GM19193 (cell line): ENCODE measurements around the gene SRGAP1.

Source experiments
- POLR2A ChIP-seq: IDR thresholded peaks from 4 replicates; pipeline ENCODE4 v1.6.1; 2011; ENCODE audit not compliant: insufficient read depth, insufficient read length; ENCODE audit errors: extremely low read depth

The SRGAP1 gene

DNA sequence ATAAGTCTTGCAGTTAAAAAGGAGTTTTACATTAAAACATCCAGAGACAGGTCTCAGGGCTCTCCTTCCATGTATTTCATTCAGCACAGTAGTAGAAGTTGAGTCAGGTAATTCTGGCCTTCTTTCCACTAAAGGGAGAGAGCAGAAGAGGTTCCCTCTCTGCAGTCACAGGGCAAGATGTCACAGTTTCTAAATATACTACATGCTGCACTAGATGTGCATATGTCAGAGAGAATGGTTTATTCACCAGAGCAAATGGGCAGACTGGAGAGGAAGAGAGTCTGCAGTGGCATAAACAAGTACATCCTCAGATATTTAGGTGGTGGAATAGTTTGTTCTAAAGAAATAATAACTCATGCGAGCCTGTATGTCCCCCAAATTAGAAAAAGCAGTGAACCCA lies 245.5 kb downstream of the SRGAP1 start:
- TF ChIP-seq POLR2A = no peak

GRCh38 chr12:64091186-64091585 lies 246.7 kb downstream of the SRGAP1 start:
- TF ChIP-seq POLR2A = no peak

DNA sequence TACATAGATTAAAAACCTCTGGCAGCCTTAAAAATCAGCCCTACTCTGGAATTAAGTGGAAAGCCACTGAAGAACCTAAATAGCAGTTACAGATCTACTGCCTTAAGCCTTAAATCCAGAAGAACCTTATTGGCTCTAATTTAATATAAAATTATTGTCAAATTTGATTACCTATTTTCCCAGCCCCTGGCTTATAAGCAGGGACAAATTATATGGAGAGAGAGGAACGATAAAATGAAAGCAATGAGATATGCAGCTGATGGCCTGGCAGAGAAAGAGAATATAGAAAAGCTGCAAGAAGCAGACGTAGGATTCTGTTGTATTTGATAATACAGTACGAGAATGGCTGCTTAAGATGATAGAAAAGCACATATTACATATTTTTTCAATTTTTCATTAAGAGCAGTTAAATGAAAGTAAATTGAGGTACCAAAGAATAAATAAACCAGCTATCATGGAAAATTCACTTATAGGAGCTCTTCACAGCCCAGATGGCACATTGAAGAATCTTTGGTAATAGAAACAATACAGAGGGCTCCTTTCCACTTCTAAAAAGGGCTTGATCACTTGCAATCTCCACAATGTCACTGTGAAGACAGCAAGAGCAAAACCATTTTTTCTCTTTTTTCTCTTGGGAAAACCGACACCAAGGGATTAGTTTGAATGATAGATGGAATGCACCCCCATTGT lies 248.2 kb downstream of the SRGAP1 start:
- no peak for TF ChIP-seq POLR2A

- no peak for TF ChIP-seq POLR2A
Observed at GRCh38 chr12:64093689-64094088, 249.2 kb downstream of the SRGAP1 start.

- TF ChIP-seq POLR2A = no peak
Observed at GRCh38 chr12:64097366-64098105, 253.0 kb downstream of the SRGAP1 start.

- TF ChIP-seq POLR2A = no peak
Observed at GRCh38 chr12:64098709-64099354, 254.3 kb downstream of the SRGAP1 start.

DNA sequence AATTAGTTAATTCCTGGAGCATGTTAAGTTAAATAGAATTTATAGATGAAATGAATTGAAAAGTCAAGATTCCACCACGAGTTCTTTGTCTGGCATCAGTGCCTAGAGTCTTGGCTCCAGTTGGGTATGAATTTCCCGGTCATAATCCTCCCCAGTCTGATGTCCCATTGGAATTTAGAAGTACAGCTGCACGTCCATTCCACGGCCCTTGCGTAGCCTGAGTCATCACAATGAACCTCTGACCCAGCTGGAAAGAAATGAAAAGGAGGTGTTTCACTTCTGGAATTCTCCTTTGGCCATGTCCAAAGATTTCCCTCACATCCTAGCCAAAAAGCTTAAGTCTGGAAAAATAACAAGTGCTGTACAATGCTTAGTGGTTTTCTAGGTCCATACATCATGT lies 254.9 kb downstream of the SRGAP1 start:
- TF ChIP-seq POLR2A = no peak

GRCh38 chr12:64102339-64102738 lies 257.8 kb downstream of the SRGAP1 start:
- TF ChIP-seq POLR2A = no peak

- no peak for TF ChIP-seq POLR2A
Observed at GRCh38 chr12:64103825-64104740, 259.6 kb downstream of the SRGAP1 start.

DNA sequence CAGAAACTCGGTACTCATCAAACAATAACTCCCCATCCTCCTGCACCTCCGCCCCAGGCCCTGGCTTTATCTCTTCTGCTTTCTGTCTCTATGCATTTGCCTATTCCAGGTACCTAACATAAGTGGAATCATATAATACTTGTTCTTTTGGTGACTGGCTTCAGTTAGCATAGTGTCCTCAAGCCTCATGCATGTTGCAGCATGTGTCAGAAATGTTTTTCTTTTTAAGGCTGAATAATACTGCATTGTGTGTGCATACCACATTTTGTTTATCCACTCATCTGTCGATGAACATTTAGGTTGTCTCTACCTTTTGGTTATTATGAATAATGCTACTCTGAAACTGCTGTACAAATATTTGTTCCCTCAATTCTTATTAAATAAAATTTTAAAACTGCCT lies 260.5 kb downstream of the SRGAP1 start:
- no peak for TF ChIP-seq POLR2A

GRCh38 chr12:64107776-64108175 lies 263.3 kb downstream of the SRGAP1 start:
- TF ChIP-seq POLR2A = no peak

GRCh38 chr12:64109706-64110105 lies 265.2 kb downstream of the SRGAP1 start:
- TF ChIP-seq POLR2A = no peak

GRCh38 chr12:64110864-64111263 lies 266.4 kb downstream of the SRGAP1 start:
- TF ChIP-seq POLR2A = no peak

- TF ChIP-seq POLR2A = no peak
Observed at GRCh38 chr12:64116969-64117368, 272.5 kb downstream of the SRGAP1 start.

DNA sequence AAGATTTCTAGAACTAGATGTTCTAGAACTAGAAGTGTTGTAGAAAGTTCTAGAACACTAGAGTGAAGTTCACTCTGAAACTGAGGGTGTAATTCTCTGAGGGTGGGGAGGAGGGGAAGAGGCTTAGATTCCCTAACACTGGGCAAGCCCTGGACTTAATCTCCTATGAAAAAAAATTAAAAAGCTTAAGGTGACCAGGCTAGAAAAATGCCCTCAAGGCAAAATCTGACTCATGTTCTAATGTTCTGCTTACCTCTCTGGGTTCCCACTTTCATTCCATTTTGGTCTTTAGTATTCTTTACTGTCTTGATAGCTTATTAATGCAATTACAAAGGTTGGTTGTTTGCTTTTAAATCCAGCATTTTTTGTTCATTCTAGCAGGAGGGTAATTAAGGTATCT lies 276.1 kb downstream of the SRGAP1 start:
- no peak for TF ChIP-seq POLR2A

DNA sequence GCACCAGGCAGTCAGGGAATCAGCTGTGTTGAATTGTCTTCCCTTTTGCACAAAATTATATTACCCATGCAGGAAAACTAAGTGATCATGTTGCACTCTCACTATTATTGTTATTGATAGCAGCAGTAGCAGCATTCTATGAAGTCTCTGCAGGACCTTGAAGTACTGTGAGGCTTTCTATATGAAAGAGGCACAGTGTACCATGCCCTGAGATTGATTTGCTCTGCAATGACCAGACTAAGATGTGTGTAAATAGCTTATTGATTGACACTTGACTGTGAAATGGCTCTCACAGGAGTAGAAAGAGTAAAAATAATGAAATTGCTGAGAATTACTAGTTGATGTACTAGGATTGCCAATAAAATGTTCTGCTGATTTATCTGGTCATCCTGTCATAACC lies 277.7 kb downstream of the SRGAP1 start:
- TF ChIP-seq POLR2A = no peak

GRCh38 chr12:64122995-64123394 lies 278.5 kb downstream of the SRGAP1 start:
- no peak for TF ChIP-seq POLR2A
